ENCODE measurements around the gene CCDC146.

GRCh38 chr7:77321300-77321699, 198.9 kb downstream of the CCDC146 start:
- TF ChIP-seq POLR2A (IDR thresholded peaks at IDR 0.05; ENCODE audit: extremely low read depth, insufficient read length), result no peak
- no peak for TF ChIP-seq CTCF (IDR thresholded peaks at IDR 0.05; ENCODE audit: low read depth, low read length)
- TF ChIP-seq MYC (IDR thresholded peaks at IDR 0.05; ENCODE audit: low read depth, low read length), result no peak
- TF ChIP-seq MAX (IDR thresholded peaks at IDR 0.05; ENCODE audit: low read depth, low read length), result no peak
